SU-DHL-6 (cell line): ENCODE measurements around the gene ZNF71.

Experiments
- EZH2phosphoT487 ChIP-seq: fragments of 200-600 bp; sonication (generic), shearing (Covaris generic); conservative IDR thresholded peaks from 2 replicates; pipeline ENCODE4 v1.6.1; 2018; ENCODE audit warnings: mild to moderate bottlenecking, antibody characterized with exemption, low read length, moderate library complexity, mixed read lengths
- TF ChIP-seq, protein P1 (sequence below): fragments of 200-600 bp; sonication (generic); IDR thresholded peaks from one replicate; pipeline ENCODE4 v1.5.1; 2017; ENCODE audit warnings: antibody characterized with exemption, mild to moderate bottlenecking, low read length, moderate library complexity; ENCODE audit not compliant: insufficient read depth, poor library complexity, severe bottlenecking

DNA sequence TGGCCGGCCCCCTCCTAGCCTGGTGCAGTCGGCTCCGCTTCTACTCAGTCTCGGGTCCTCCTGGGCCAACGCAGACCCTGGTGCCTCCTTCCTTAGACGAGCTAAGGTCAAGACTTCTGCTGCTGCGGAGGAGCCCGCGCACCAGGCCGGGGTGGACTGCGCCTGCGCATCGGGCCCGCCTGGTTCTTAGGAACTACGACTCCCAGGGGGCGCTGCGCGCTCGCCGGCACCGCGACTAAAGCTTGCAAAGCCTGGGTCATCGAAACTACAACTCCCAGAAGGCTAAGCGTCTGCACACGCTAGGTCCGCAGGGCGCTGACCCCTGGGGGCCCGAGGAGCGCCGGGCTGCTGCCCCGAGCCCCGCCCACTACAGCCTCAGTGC is 76.5 kb downstream of the ZNF71 start, which contains the start of gene ZNF835:
- TF ChIP-seq, protein P1, sequence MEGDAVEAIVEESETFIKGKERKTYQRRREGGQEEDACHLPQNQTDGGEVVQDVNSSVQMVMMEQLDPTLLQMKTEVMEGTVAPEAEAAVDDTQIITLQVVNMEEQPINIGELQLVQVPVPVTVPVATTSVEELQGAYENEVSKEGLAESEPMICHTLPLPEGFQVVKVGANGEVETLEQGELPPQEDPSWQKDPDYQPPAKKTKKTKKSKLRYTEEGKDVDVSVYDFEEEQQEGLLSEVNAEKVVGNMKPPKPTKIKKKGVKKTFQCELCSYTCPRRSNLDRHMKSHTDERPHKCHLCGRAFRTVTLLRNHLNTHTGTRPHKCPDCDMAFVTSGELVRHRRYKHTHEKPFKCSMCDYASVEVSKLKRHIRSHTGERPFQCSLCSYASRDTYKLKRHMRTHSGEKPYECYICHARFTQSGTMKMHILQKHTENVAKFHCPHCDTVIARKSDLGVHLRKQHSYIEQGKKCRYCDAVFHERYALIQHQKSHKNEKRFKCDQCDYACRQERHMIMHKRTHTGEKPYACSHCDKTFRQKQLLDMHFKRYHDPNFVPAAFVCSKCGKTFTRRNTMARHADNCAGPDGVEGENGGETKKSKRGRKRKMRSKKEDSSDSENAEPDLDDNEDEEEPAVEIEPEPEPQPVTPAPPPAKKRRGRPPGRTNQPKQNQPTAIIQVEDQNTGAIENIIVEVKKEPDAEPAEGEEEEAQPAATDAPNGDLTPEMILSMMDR: no peak
- TF ChIP-seq EZH2phosphoT487: no peak
